ACHN (cell line): ENCODE results near the gene FOXJ3.
A peak's percentile ranks its signal among the peaks of the same experiment; 100 is the strongest.

ENCODE experiments used
- DNase-seq: peaks from one replicate; pipeline ENCODE4 v3.0.0-alpha.2; 2015
- in situ Hi-C: cut with HindIII; loops from 2 replicates; pipeline ENCODE4 v1.10.0; 2017; ENCODE audit warnings: low sequenced_read_pairs, low pct_ligation_motif_present, low pct_unique_long_range_greater_than_20kb

FOXJ3 gene

GRCh38 chr1:42316292-42316691 is 18.7 kb downstream of the FOXJ3 start:
- no peak for DNase-seq
- in situ Hi-C loops, result no loop called here

DNA sequence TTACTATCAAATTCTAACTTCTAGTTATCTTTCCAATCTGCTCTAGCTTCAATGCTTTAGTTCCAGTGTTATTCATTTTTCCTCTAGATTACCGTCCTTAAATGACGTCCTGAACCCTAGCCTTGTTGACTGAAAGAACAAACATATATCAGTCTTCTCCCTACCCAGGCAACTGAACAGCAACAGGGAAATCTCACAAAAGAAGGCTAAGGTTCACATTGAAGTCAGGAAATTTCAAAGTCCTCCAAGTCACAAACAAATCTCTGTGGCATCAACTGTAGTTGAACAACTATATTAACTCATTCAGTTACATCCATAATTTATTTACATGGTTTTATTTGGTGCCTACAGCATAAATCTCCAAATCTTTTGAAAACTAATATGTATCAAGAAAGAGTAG is 19.5 kb downstream of the FOXJ3 start:
- DNase-seq, result no peak
- in situ Hi-C loops, result no loop called here

- DNase-seq, result no peak
- in situ Hi-C loops, result no loop called here
Observed at GRCh38 chr1:42313970-42314369, 21.1 kb downstream of the FOXJ3 start.

GRCh38 chr1:42312576-42313212 is 22.3 kb downstream of the FOXJ3 start:
- no peak for DNase-seq
- in situ Hi-C loops, result no loop called here

DNA sequence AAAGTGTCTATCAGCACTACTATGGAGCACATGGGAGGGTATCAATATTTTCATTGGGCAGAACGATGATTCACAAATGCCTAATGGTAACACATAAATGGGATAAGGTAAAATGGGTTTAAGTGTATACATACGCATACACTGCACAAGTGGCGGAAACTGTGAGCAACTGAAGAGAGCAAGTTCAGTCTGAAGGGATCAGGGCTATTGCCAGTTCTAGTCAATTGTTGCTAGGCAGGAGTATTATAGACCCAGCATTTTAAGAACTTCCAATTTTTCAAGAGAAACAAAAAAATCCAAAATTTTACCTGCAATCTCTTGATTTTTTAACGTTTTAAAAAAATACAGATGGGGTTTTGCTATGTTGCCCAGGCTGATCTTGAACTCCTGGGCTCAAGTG is 23.1 kb downstream of the FOXJ3 start:
- no peak for DNase-seq
- in situ Hi-C loops, result no loop called here

GRCh38 chr1:42311138-42311537 is 23.9 kb downstream of the FOXJ3 start:
- DNase-seq, result no peak
- in situ Hi-C loops, result no loop called here

DNA sequence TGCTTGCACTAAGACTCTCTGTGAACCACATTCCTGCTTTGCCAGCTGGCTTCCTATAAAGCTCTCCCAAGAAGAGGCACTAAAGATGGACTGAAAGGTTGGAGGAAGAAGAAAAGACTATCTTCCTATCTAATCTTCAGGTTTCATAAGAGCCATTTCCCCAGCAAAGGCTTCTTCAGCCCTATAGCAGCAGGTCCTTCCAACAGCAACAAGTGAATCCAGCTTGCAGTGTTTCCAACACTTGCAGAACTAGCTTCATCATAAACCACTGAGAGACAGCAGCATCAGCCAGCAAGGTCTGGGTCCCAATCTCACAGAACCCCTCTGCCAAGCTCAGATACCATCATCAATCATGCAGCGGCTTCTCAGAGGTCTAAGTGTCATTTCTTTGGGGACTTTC is 28.1 kb downstream of the FOXJ3 start:
- no peak for DNase-seq
- in situ Hi-C loops, result no loop called here

- no peak for DNase-seq
Observed at GRCh38 chr1:42305639-42306038, 29.4 kb downstream of the FOXJ3 start.

DNA sequence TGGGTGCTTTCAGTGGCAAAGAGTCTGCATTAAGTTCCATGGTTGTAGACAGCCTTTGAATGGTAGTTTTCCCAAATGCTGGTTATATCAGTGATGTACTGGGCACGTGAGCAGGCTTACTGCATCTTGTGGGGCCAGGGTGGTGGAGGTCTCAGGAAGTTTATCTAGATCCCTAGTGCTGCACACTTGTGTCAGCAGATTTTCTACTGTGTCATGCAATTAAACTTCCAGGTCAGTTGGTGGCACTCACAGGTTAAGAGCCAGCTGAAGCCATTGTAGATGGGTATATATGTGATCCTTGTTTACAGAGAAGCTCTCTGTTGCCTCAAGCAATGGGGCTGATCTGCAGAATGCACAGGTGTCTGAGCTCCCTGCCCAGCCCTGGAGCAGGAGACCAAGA is 33.0 kb downstream of the FOXJ3 start:
- in situ Hi-C loops, result no loop called here
- no peak for DNase-seq

More at GRCh38 chr1:42305639-42306038, 29.4 kb downstream of the FOXJ3 start:
- in situ Hi-C loops, result no loop called here

DNA sequence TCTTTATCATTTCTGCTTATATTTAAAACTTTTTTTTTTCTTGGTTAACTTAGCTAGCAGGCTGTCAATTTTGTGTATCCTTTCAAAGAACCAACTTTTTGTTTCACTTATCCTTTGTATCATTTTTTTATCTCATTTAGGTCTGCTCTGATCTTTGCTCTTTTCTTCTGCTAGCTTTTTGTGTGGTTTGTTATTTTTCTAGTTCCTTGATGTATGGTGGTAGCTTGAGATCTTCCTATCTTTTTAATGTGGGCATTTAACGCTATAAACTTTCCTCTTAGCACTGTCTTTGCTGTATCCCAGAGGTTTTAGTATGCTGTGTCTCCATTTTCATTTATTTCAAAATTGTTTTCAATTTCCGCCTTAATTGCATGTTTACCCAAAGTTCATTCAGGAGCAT is 36.5 kb downstream of the FOXJ3 start:
- DNase-seq, result no peak
- in situ Hi-C loops, result no loop called here

GRCh38 chr1:42295816-42296215 is 39.2 kb downstream of the FOXJ3 start:
- DNase-seq, result no peak
- in situ Hi-C loops, result no loop called here

- in situ Hi-C loops, result no loop called here
- DNase-seq, result peak; percentile 2
Observed at GRCh38 chr1:42290130-42290529, 44.9 kb downstream of the FOXJ3 start.

DNA sequence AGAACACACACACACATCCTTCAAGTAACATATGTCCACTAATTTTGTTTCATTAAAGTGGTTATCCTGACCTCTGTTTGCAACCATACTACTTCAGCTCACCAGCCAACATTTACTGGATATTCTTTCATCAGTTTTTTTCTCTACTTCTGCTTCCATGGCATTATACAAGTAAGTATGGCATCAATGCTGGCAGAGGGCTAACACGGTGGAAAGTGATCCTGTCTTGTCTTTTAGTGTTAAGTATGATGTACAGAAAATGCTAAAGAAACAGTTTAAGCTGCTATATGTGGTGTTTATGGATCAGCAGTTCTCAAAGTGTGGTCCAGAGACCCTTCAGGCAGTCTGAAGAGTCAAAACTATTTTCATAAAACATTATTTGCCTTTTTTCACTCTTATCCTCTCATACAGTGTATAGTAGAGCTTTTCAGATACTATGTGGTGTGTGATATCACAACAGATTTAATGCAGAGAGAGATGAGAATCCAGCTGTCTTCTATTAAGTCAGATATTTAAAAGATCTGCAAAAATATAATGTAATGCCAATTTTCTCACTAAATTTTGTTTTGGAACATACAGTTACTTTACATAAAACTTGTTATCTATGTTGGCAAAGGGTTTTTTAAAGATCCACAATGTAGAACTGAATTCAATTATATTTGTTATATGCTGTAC is 46.6 kb downstream of the FOXJ3 start:
- no peak for DNase-seq
- in situ Hi-C loops, result no loop called here

DNA sequence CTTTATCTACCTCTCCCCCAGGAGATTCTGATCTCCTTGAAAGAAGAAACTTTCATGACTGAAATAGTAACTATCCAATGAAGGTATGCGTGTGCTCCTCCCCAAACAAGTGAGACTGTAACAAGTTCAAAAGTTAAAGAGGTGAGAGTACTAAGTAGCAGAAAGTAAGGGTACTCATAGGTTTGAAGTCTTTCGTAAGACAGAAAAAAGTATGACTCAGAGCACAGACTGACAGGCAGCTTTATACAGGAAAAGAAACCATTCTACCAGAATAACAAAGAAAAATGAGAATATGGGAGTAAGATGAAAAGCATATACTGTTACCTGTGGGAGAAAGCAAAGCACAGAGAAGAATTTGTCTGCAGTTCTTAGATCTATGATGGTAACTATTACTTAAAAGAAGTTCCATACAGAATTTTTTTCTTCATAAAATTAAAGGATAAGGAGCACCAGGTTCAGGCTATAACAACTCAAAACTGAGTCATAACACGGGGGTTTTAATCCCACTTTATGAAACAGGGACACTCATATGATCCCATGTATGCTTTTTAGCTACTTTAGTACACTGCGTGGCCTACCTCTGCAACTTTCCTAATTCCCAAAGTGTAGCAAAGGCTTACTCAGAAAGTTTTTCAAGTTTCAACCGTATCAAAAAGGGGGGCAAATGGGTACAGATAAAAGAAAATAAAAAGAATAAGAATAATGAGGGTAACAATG is 52.0 kb downstream of the FOXJ3 start:
- in situ Hi-C loops, result no loop called here
- DNase-seq, result peak; percentile 28

DNA sequence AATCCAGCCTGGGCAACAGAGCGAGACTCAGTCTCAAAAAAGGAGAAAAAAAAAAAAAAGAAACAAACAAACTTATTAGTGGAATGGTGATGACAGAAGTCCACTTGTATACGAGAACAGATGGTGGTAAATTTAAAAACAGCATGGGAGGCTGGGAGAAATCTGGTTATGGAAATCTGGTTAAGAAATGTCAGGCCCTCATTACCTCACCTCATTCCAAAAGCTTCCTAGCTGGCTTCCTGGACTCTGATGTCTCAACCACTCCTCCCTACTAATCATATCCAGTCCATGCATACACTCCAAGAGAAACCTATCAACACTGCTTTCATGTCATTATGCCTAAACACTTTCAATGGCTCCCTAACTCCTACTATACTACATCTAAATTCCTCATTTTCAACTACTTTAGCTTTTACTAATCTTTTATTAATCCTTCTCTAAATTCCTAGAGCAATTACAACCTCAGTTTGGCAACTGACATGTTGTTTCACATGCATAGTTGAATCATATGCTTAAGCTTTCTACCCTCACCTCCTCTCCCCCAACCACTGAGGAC is 52.9 kb downstream of the FOXJ3 start:
- in situ Hi-C loops, result no loop called here
- DNase-seq, result no peak

- in situ Hi-C loops, result no loop called here
- DNase-seq, result no peak
Observed at GRCh38 chr1:42280821-42281220, 54.2 kb downstream of the FOXJ3 start.

DNA sequence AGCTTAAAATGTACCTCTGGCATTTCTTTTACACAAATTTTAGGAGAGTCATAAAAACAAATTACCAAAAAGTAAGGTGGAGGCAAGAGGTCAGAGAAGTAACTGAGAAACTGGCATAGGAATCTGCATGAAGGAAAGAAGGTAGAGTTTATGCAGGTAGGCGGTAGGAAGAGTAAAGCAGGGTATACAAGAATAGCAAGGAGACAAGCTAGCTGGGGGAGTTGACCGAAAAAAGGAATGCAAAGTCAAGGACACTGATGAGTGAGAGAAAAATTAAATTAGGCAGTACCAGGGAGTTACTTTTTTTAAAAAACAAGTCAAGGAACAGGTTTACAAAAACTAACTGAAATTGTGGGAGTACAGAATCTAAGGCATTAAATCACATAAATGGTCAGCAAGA is 56.0 kb downstream of the FOXJ3 start:
- in situ Hi-C loops, result no loop called here
- no peak for DNase-seq

DNA sequence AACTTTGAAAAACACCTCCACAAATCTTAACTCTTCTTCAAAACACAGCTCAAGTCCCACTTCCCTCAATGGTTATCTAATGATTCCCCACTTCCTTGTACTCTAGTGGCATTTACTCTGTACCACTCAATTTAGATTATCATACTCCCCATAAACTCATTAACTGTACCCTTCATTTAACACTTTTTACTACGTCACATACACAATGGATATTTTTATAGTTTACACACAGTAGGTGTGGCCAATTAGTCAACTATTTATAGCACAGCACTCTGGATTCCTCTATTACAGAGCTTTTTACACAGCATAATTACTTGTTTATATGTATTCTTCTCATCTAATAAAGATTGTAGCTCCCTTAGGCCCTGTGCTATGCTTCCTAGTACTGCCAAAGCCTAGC is 62.1 kb downstream of the FOXJ3 start:
- DNase-seq, result no peak
- in situ Hi-C loops, result no loop called here

DNA sequence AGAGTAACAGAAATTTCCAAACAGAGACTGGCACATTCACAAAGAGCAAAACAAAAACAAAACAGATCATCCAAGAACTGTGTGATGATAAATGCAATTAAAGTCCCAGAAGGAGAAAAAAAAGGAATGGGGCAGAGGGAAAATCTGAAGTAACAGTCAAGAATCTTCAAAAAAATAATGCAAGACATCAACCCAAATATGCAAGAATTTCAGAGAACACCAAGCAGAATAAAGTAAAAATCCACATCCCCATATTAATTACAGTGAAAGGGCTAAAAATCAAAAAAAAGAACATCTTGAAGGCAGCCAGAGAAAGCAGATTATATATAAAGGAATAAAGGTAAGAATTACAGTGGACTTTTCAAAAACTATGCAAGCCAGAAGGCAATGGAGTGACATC is 67.1 kb downstream of the FOXJ3 start:
- in situ Hi-C loops, result no loop called here
- DNase-seq, result no peak
